Karpas-422 (cell line): ENCODE measurements around the gene AK4. TPM values are rescaled to one million over a fixed set of nuclear protein-coding genes. Genes with fewer than 3 reads are reported as not detected.

Experiments used
- DNase-seq: peaks from one replicate; pipeline ENCODE4 v3.0.0-alpha.2; 2015
- H2AFZ ChIP-seq: fragments of 200-600 bp; sonication (generic); 2 replicates; pipeline ENCODE4 v1.6.1; 2014; ENCODE audit warnings: antibody characterized with exemption, low read length, mixed read lengths
- H3K27ac ChIP-seq: fragments of 200-600 bp; sonication (generic); 2 replicates; pipeline ENCODE4 v1.5.1; 2014; ENCODE audit warnings: mild to moderate bottlenecking, low read length, moderate library complexity
- H3K27me3 ChIP-seq: fragments of 200-600 bp; sonication (generic); 2 replicates; pipeline ENCODE4 v1.6.1; 2014; ENCODE audit warnings: low read length, mixed read lengths
- H3K36me3 ChIP-seq: fragments of 200-600 bp; sonication (generic); 2 replicates; pipeline ENCODE4 v1.6.1; 2014; ENCODE audit warnings: low read length, mixed read lengths; ENCODE audit not compliant: insufficient read depth
- H3K4me1 ChIP-seq: fragments of 200-600 bp; sonication (generic); 2 replicates; pipeline ENCODE4 v1.6.1; 2014; ENCODE audit warnings: mild to moderate bottlenecking, low read length, mixed read lengths
- H3K4me2 ChIP-seq: fragments of 200-600 bp; sonication (generic); 2 replicates; pipeline ENCODE4 v1.6.1; 2014; ENCODE audit warnings: low read length, low read depth, mild to moderate bottlenecking; ENCODE audit not compliant: poor library complexity, severe bottlenecking
- H3K4me3 ChIP-seq: fragments of 200-600 bp; sonication (generic); 2 replicates; pipeline ENCODE4 v1.5.1; 2014; ENCODE audit warnings: mild to moderate bottlenecking, antibody characterized with exemption, low read length, mixed read lengths
- H3K79me2 ChIP-seq: fragments of 200-600 bp; sonication (generic); 2 replicates; pipeline ENCODE4 v1.6.1; 2014; ENCODE audit warnings: mild to moderate bottlenecking, low read length, mixed read lengths
- H3K9ac ChIP-seq: fragments of 200-600 bp; sonication (generic); 2 replicates; pipeline ENCODE4 v1.6.0; 2014; ENCODE audit warnings: low read length
- H3K9me2 ChIP-seq: fragments of 200-600 bp; sonication (generic), shearing (Covaris generic); replicated peaks from 2 replicates; pipeline ENCODE4 v1.6.0; 2014; ENCODE audit warnings: mild to moderate bottlenecking, low read length, moderate library complexity; ENCODE audit not compliant: insufficient read depth
- H3K9me3 ChIP-seq: fragments of 300-700, 200-600 bp; sonication (generic); 2 replicates; pipeline ENCODE4 v1.6.1; 2014; ENCODE audit warnings: low read length, mixed read lengths
- H4K20me1 ChIP-seq: fragments of 200-600 bp; sonication (generic); 2 replicates; pipeline ENCODE4 v1.6.1; 2014; ENCODE audit warnings: mild to moderate bottlenecking, antibody characterized with exemption, low read length, low read depth; ENCODE audit not compliant: insufficient read depth
- total RNA-seq: library from RNA; depleted of rRNA; stranded (reverse); fragments of >200 nt; shearing (Covaris generic); gene quantifications from 2 replicates; pipeline ENCODE4 v1.2.3, GENCODE V29; 2014; ENCODE audit warnings: low replicate concordance

The AK4 gene
- total RNA-seq, 1 experiment from 2014 or later = 0.37 TPM

DNA sequence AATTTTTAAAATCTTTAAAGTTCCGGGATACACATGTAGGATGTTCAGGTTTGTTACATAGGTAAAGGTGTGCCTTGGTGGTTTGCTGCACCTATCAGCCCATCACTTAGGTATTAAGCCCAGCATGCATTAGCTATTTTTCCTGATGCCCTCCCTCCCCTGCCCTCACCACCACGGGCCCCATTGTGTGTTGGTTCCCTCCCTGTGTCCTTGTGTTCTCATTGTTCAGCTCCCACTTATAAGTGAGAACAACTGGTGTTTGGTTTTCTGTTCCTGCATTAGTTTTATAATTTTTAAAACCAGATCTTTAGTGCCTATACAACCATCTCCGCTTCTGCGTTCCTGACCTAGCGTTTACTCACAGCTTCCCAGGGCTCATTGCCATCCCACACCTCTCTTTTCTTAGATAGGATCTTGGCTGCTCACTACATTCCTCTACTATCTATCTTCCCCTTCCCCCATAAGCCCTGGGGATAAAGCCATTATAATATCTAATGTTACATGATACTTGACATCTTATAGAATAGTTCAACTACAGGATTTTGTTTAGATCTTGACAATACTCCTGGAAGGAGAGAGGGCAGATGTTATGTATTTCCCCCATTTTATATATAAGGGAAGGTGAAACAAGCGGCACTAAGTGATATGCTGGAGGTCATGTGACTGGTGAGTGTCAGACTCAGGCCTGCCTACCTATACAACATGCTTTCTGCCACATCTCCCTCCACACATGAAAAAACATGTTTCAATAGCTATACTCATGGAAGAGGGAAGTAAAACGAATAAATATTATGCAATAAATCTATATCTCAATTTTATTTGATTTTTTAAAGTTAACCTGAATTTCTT lies 109.1 kb downstream of the AK4 start:
- H2AFZ ChIP-seq = no peak overlapping the region
- H3K27ac ChIP-seq = no peak overlapping the region
- H3K4me2 ChIP-seq = no peak overlapping the region
- no peaks in the 10 kb centered on the region for H3K9me2 ChIP-seq
- H3K27me3 ChIP-seq = no peaks in the 10 kb centered on the region
- peaks cover 12% of the 10 kb centered on the region for H3K4me1 ChIP-seq
- H3K9ac ChIP-seq = no peak overlapping the region
- H3K36me3 ChIP-seq = no peaks in the 10 kb centered on the region
- no peaks in the 10 kb centered on the region for H3K79me2 ChIP-seq
- no peak for DNase-seq
- no peaks in the 10 kb centered on the region for H4K20me1 ChIP-seq
- H3K9me3 ChIP-seq = no peaks in the 10 kb centered on the region
- no peak overlapping the region for H3K4me3 ChIP-seq

DNA sequence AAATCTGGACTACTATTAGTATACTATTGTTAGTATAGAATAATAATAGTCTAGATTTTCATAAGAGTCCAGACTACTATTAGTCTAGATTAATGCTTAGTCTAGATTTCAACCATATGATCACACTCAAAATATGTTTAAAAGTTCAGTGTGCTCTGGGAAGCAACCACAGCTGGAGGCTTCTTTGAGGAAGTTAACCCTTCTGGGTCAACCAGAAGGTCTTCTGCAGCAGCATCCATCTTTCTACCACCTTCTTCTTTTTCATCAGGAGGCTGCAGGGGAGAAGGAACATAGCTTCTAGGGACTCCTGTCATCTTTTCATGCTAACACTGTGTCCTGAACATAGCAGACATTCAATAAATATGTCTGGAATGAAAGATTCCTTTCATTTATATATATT lies 110.1 kb downstream of the AK4 start:
- no peaks in the 10 kb centered on the region for H3K36me3 ChIP-seq
- H3K9me2 ChIP-seq = no peaks in the 10 kb centered on the region
- no peak overlapping the region for H3K27ac ChIP-seq
- DNase-seq = no peak
- no peak overlapping the region for H2AFZ ChIP-seq
- H3K4me3 ChIP-seq = no peak overlapping the region
- H3K79me2 ChIP-seq = no peaks in the 10 kb centered on the region
- no peaks in the 10 kb centered on the region for H3K27me3 ChIP-seq
- peaks cover 12% of the 10 kb centered on the region for H3K4me1 ChIP-seq
- no peaks in the 10 kb centered on the region for H4K20me1 ChIP-seq
- no peaks in the 10 kb centered on the region for H3K9me3 ChIP-seq
- H3K9ac ChIP-seq = no peak overlapping the region
- no peak overlapping the region for H3K4me2 ChIP-seq

- Histone ChIP-seq H3K36me3 (no peaks in the 10 kb centered on the region), H4K20me1 (no peaks in the 10 kb centered on the region), H3K9me3 (no peaks in the 10 kb centered on the region), H3K27ac (no peak overlapping the region), H3K4me1 (peaks cover 2% of the 10 kb centered on the region), H3K9me2 (no peaks in the 10 kb centered on the region), H3K4me2 (no peak overlapping the region), H3K79me2 (no peaks in the 10 kb centered on the region), H2AFZ (no peak overlapping the region), H3K27me3 (no peaks in the 10 kb centered on the region), H3K4me3 (no peak overlapping the region), H3K9ac (no peak overlapping the region)
- DNase-seq = no peak
Observed at GRCh38 chr1:65259816-65260215, 111.8 kb downstream of the AK4 start.

DNA sequence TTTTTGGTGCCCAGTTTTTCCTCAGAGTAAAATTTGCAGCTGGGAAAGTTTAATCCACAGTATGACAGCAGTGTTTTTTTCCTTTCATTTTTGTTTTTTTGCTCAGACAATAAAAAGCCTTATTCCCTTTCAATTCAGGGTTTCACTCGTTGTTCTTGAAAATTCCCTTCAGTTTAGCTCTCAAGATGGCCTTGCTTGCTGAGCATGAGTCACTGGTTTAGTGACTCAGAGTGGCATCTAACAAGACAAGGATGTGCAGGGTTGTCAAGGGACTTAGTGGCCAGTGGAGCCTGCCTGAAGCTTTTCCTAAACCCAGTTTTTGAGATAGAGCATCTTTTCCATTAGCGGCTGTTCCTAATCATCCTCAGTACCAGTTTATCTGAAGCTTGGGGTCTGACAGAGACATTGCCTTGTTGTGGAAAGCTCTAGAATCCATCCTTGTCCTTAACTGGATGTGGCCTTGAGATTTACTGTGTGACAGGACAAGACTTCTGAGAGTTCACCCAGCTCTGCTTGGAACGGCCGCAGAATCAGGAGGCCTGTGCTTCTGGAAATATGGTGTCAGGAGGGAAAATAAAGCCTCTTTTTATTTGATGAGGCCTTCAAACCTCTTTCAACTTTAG lies 113.0 kb downstream of the AK4 start:
- H3K27me3 ChIP-seq = no peaks in the 10 kb centered on the region
- no peaks in the 10 kb centered on the region for H3K9me2 ChIP-seq
- H3K4me3 ChIP-seq = no peak overlapping the region
- no peaks in the 10 kb centered on the region for H3K4me1 ChIP-seq
- no peak overlapping the region for H2AFZ ChIP-seq
- H3K79me2 ChIP-seq = no peaks in the 10 kb centered on the region
- no peak for DNase-seq
- no peaks in the 10 kb centered on the region for H3K9me3 ChIP-seq
- no peaks in the 10 kb centered on the region for H4K20me1 ChIP-seq
- no peak overlapping the region for H3K4me2 ChIP-seq
- H3K27ac ChIP-seq = no peak overlapping the region
- H3K9ac ChIP-seq = no peak overlapping the region
- H3K36me3 ChIP-seq = no peaks in the 10 kb centered on the region

GRCh38 chr1:65263286-65263685 lies 115.3 kb downstream of the AK4 start:
- H4K20me1 ChIP-seq = no peaks in the 10 kb centered on the region
- H3K9me3 ChIP-seq = no peaks in the 10 kb centered on the region
- H3K4me1 ChIP-seq = no peaks in the 10 kb centered on the region
- H3K4me3 ChIP-seq = no peak overlapping the region
- no peaks in the 10 kb centered on the region for H3K36me3 ChIP-seq
- H3K79me2 ChIP-seq = no peaks in the 10 kb centered on the region
- H3K27me3 ChIP-seq = no peaks in the 10 kb centered on the region
- DNase-seq = no peak
- no peaks in the 10 kb centered on the region for H3K9me2 ChIP-seq
- no peak overlapping the region for H2AFZ ChIP-seq
- H3K9ac ChIP-seq = no peak overlapping the region
- H3K4me2 ChIP-seq = no peak overlapping the region
- H3K27ac ChIP-seq = no peak overlapping the region

GRCh38 chr1:65264197-65264929 lies 116.4 kb downstream of the AK4 start:
- no peaks in the 10 kb centered on the region for H3K9me2 ChIP-seq

DNA sequence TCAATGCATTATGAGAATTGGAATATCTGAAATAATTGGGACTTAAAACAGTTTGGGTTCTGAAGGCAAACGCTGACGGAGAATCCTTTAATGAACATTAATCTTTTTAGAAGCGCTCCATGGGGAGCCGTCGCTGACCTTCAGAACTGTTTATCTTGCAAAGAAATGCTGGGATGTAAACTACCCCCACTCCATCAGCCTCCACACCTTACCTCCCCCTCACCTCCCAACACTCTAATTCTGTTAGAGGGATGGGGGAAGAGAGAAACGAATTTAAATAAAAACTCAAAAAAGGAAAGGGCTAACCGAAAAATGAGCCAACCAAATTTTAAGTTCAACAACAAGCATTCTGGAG lies 117.3 kb downstream of the AK4 start:
- no peaks in the 10 kb centered on the region for H3K79me2 ChIP-seq
- H3K27ac ChIP-seq = no peak overlapping the region
- no peak overlapping the region for H2AFZ ChIP-seq
- H3K36me3 ChIP-seq = no peaks in the 10 kb centered on the region
- DNase-seq = no peak
- H3K9ac ChIP-seq = no peak overlapping the region
- no peaks in the 10 kb centered on the region for H3K27me3 ChIP-seq
- H3K4me1 ChIP-seq = no peaks in the 10 kb centered on the region
- no peak overlapping the region for H3K4me2 ChIP-seq
- no peaks in the 10 kb centered on the region for H3K9me2 ChIP-seq
- H3K4me3 ChIP-seq = no peak overlapping the region
- no peaks in the 10 kb centered on the region for H3K9me3 ChIP-seq
- H4K20me1 ChIP-seq = no peaks in the 10 kb centered on the region

More at GRCh38 chr1:65264197-65264929, 116.4 kb downstream of the AK4 start:
- H3K27ac ChIP-seq = no peak overlapping the region
- no peaks in the 10 kb centered on the region for H4K20me1 ChIP-seq
- H3K36me3 ChIP-seq = no peaks in the 10 kb centered on the region
- no peaks in the 10 kb centered on the region for H3K27me3 ChIP-seq
- H3K4me3 ChIP-seq = no peak overlapping the region
- no peak overlapping the region for H3K9ac ChIP-seq
- no peaks in the 10 kb centered on the region for H3K9me3 ChIP-seq
- DNase-seq = no peak
- H2AFZ ChIP-seq = no peak overlapping the region
- H3K4me1 ChIP-seq = no peaks in the 10 kb centered on the region
- H3K4me2 ChIP-seq = no peak overlapping the region
- H3K79me2 ChIP-seq = no peaks in the 10 kb centered on the region

DNA sequence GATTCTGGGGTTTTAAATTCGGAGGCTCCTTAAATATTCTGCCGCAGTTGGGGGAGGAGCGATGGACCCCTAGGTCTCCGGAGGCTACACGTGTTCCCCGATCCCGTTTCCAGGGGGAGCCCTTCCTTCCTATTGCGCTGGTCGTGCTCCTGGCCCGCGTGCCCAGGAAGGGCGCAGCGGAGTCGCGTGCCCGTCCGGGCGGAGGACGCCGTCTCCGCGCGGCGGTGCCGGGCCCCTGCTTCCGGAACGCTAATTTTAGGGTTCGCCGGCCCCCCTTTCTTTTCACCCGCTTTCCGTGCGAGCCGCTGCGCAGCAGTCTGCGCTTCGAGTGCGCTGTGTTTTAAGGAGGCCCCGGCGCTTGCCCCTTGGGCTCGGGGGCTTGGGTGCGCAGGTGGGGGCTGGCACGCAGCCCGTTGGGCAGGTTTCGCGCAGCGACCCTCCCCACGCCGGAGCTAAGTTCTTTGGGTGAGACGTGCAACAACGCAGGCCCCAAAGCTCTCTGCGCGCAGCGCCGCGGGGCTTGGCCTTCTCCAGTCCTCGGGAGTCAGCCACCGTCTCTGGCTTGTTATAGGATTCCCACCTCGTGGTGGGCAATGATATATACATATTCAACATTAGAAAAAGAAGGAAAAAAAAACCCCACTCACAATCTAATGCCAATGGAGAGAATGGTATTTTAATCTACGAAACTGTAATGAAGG lies 117.8 kb downstream of the AK4 start:
- Histone ChIP-seq H3K79me2 (no peaks in the 10 kb centered on the region), H3K4me3 (no peak overlapping the region), H3K36me3 (no peaks in the 10 kb centered on the region), H3K27me3 (no peaks in the 10 kb centered on the region), H2AFZ (no peak overlapping the region), H3K27ac (no peak overlapping the region), H3K9ac (no peak overlapping the region), H3K4me1 (no peaks in the 10 kb centered on the region), H4K20me1 (no peaks in the 10 kb centered on the region), H3K4me2 (no peak overlapping the region), H3K9me2 (no peaks in the 10 kb centered on the region), H3K9me3 (no peaks in the 10 kb centered on the region)
- no peak for DNase-seq
